ENCODE measurements around the gene RNF38.

GRCh38 chr9:36436909-36437308 lies 36.8 kb upstream of the RNF38 start:
- TF ChIP-seq EZH2phosphoT487 (IDR thresholded peaks at IDR 0.05; ENCODE audit: borderline replicate concordance) (no peak), CTCF (IDR thresholded peaks at IDR 0.05 in 2 of 3, conservative IDR thresholded peaks at IDR 0.05 in 1 of 3; ENCODE audit: borderline replicate concordance in 1 of 3, insufficient read depth in 1 of 3, low read depth in 2 of 3, low read length in 2 of 3) (no peak), JUND (IDR thresholded peaks at IDR 0.05) (no peak), REST (IDR thresholded peaks at IDR 0.05; ENCODE audit: low read depth) (no peak), EGR1 (IDR thresholded peaks at IDR 0.05; ENCODE audit: low read depth) (no peak), SIN3A (IDR thresholded peaks at IDR 0.05; ENCODE audit: low read depth) (no peak), EZH2 (IDR thresholded peaks at IDR 0.05) (no peak), POLR2A (IDR thresholded peaks at IDR 0.05; ENCODE audit: borderline replicate concordance, extremely low read depth, insufficient read depth, insufficient read length) (no peak), RAD21 (IDR thresholded peaks at IDR 0.05; ENCODE audit: low read depth) (no peak), CEBPB (IDR thresholded peaks at IDR 0.05; ENCODE audit: low read depth) (no peak)
